Measurements from ENCODE around the gene STAC3.
A peak's percentile ranks its signal among the peaks of the same experiment; 100 is the strongest.
"Not testable (repeated sequence)": the region's sequence is repeated elsewhere in the genome, so short reads cannot be mapped to it uniquely, and the experiment has no call there.

The STAC3 gene

DNA sequence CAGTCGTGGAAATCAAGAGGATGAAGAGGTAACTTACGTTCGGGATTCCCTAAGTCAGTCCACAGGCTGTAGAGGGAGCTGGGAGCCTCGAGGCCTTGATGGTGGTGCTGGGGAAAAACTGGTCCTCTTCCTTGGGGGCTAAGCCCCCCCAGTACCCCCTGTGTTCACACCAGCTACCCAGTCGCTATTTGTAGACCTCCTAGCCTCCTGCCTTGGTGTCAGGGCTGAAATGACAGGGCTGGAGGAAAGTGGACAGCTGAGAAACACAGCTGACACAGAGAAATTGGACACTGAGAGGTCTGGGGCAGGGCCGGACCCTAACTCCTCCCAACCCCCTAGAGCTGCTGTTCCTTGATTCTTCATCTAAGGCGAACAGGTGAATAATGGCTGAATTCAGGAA lies at the start of gene STAC3:
TSS of gene STAC3 (minus strand) at position 232 of the 400 bp plus-strand sequence. CDS start 1,551 bp downstream, outside the sequence.
- DNase-seq = no peak

DNA sequence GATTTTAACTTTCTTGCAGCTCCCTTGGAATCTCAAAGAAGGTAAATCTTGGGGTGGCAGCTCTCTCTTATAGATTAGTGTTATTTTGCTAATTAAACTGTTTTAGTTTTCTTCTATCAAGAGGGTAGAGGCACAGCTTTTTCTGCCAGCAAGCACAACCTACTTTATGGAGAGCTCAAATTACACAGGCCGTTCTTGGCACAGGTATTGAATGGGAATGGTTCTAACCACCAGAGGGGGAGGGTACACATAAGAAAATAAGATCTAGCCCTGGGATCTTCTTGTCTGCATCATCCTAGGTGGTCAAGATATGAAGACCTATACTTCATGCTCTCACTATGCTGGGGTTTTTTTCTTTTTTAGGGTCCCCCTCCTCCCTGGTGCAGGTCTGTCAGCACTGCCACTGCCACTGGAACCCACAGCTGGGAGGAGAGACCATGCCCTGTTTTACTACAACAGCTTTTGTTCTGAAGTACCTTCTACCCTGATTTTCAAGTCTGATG lies 48.6 kb upstream of the STAC3 start:
- peak; percentile 46 for DNase-seq

DNA sequence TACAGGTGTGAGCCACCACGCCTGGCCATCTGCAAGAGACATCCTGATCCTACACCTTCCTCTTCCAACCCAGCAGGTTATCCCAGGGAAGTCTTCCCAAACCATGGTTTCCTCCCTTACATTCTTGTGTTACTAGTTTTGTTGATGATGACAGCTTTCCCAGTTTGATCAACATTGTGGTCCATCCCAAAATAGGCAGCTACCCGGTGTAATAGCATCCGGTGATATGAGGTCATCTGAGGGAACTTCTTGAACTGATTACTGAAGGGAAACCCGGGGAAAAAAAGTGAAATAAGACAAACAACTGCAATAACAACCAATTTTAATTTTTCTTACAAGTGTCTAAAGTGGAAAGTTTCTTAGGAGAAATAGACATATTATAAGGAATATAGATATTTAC lies 45.3 kb upstream of the STAC3 start:
- DNase-seq = no peak

DNA sequence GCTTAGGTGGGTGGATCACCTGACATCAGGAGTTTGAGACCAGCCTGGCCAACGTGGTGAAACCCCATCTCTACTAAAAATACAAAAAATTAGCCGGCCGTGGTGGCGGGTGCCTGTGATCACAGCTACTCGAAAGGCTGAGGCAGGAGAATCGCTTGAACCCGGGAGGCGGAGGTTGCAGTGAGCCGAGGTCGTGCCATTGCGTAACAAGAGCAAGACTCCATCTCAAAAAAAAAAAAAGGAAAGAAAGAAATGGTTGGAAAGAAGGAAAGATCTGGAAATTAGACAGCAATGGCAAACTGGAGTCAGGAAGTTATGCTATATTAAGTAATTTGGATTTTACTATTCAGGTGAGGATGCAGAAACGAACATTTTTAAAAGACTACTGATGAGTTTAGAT lies 31.1 kb upstream of the STAC3 start:
- not testable (repeated sequence) for DNase-seq

DNA sequence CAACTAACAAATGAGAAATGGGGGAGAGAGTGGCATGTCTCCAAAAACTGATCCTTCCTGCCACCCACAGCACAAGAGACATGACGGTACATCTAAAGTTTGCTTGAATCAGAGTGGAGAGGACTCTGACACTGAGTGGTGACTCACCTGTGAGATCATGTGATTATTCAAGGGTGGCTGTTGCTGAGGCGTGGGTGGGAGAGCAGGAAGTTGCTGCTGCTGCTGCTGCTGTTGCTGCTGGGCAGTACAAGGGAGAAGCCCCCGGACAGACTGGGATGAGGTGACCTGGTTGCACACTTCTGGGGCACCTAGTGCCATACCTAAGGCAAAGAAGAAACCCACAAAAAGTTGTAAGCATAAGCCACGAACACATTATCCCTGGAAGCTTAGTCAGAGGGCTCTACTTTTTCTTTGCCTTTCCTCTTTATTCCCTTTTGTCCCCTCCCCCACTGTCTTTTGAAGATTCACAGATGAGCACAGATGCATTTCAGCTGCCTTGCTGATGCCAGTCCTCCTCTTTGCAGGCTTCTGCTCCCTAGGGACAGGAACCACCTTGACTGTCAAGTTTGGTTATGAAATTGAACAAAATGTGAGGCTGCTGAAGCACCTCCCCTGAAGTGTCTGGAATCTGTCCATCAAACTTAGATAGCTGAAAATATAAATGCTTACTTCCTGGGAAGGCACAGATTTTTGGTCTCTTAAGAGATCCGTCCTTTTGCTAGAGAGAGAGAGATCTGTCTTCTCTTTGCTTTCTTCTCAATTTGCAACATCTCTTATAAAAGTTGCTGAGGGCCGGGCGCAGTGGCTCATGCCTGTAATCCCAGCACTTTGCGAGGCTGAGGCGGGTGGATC lies 29.4 kb upstream of the STAC3 start:
- DNase-seq = peak; percentile 52

DNA sequence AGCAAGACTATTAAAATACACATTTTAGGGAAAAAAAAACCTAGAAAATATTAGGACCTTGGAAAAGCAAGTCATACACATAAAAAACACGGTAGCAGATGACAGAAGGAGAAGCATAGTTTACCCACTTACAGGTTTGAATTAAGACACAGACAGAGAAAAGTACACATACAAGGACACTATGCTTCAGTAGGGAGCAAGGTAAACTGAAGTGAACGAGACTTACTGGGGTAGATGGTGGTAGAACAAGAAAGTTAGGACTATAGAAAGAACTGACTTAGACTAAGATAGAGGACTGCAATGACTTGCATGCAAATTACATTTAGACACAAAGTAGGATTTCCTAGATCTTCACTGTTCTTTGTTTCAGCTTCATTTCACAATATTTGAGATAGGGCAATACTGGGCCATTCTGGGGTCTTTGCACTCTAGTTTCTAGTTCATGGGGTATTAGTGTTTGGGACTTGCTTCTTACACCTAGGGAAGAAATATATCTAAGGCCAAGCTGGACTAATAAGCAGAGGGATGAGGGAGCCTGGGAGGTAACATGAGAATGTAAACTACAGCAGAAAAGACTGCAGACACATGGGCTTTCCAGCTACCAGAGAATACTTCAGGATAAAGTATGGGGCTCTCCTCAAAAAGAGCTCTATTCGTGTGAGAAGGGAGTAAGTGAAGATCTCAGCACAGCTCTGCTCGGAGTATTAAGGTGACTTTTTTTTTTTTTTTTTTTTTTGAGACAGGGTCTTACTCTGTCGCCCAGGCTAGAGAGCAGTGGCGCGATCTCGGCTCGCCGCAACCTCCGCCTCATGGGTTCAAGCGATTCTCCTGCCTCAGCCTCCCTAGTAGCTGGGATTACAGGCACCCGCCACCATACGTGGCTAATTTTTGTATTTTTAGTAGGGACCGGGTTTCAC lies 27.7 kb upstream of the STAC3 start:
- no peak for DNase-seq

DNA sequence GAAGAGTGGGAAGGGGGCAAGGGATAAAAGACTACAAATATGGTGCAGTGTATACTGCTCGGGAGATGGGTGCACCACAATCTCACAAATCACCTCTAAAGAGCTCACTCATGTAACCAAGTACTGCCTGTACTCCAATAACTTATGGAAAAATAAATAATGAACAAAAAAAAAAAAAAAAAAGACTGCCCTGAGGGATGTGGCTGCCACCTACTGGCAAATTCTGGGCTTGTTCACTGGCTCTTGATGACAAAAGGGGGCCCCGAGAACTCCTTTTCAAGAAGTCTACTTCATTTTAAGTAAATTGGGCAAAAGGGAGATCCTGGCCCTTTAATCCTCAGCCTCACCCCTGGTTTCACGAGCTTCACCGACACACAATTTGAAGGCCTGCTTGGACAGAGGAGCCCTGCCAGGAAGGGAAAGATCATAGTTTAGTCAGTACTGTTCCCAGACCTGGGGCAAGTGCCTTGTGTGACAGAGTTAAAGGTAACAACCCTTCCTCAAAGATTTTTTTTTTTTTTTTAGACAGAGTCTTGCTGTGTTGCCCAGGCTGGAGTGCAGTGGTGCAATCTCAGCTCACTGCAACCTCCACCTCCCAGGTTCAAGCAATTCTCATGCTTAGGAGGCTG lies 26.1 kb upstream of the STAC3 start:
- DNase-seq = no peak

DNA sequence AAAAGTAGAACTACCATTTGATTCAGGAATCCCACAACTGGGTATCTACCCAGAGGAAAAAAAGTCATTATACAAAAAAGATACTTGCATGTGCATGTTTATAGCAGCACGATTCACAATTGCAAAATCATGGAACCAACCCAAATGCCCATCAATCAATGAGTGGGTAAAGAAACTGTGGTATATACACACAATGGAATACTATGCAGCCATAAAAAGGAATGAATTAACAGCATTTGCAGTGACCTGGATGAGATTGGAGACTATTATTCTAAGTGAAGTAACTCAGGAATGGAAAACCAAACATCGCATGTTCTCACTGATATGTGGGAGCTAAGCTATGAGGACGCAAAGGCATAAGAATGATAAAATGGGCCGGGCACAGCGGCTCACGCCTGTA lies 25.2 kb upstream of the STAC3 start:
- DNase-seq = not testable (repeated sequence)

DNA sequence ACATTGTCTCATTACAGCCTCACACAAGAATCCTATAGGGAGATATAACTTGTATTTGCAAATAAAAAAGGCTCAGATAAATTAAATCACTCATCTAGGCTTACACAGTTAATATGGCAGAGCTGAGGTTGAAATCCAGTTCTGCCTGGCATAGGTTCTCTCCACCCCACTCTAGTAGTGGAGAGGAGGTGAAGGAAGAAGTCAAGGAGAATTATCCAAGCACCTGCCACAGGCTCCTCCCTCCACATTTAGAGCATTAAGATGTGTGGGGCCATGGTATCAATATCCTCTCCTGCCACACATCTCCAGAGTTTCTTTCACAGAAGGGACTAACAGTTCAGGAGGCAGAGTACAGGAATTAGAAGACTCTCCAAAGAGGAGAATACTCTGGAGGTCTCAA lies 22.5 kb upstream of the STAC3 start:
- no peak for DNase-seq

DNA sequence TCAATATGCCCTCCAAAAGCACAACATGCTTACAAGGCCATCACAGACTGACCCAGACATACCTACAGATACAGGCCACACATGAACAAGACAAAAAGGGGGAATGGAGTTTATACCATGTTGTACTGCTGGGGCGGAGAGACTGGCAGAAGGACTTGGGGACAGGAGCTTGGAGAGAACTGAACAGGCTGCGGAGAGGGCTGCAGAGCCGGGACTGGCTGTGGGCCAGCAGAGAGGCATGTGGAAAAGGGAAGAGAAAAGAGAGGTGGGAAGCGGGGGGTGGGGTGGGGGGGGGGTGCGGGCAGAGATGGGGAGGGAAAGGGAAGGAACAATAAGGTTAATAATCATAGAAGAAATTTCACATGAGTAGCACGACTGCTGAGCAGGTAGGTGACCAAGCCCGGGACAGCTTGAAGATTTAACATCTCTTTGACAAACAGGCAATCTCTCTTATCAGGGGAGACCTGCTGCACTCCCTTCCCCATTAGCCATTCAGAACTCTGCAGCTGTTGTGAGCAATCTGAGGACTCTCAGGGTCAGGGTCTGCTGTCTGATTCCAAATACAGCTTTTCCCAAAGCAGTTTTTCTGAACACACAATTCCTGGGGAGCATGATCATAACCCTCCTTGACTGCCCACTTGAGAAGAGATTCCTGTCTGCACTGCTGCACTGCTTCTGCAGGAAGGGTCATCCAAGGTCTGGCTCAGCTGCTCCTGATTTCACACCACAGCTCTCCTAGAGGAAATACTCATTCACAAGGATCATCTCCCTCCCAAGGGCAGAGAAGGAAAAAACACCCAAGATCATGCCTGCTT lies 21.6 kb upstream of the STAC3 start:
- no peak for DNase-seq

DNA sequence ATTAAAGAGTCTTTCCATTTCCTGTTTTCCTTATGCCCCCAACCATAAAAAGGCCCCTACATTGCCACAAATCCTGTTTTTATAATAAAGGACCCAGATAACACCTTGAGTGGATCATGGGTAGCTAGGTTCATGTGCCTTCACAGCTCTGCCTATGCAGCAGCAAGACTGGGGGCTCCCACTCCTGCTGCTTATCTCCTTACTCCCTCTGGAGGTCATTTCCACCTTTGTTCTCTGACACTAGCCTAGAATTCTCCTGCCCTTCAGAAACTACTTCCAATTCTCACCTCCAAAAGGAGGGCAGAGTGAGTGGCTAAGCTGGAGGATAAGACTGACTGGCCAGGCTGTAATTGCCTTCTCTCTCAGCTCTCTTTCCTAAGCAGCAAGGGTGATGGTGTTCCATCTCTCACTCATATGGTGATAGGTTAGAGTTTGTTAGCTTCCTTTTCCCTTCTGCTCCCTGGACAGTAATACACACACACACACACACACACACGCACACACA lies 20.0 kb upstream of the STAC3 start:
- DNase-seq = no peak

DNA sequence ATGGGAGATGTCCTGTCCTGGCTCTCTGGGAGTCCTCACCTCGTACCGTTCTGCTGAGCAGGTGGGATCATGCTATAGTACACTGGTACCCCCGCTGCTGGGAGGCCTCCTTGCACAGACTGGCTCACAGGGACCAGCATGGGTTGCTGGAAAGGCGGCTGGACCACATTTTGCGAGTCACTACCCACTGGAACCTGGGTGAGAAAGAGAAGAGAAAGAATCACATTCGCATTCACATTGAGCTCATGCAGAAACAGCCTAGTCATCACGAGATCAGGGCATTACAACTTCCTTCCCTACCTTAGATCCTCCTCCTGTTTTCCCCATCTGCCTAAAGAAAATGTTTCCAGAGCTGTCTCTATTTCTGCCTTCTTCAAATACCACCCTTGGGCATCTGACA lies 17.3 kb upstream of the STAC3 start:
- DNase-seq = no peak

DNA sequence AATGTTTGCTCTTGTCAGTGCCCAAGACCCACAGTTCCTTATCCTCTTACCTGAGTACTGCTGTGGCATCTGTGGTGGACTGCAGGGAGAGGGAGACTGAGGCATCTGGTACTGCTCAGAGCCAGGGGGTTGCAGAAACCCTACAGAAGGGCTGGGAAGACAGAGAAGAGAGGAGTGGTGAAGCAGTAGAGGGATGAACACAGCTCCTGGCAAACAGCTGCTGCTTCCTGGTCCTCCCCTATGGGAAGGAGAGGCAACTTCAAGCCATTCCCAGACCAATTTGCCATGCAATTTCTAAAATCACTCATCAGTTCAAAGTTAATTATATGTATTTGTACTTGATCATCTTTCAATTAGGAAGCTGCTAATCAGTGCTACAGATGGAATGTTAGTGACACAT lies 15.7 kb upstream of the STAC3 start:
- no peak for DNase-seq

DNA sequence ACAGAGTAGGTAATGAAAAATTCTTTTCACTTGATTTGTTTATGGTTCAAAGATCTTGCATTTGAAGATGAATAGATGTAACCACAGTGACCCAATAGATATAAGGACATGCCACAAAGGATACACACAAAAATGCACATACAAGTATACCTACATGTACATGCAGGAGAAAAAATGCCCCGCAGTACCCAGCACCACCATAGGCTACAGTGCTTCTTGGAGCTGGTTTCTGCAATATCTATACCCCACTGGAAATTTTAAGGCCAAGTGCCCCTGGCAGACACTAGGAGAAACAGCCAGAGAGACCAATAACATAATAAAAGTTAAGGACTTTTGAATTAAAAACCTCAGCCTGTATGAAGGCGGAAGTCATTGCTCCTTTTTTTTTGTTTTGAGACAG lies 12.1 kb upstream of the STAC3 start:
- no peak for DNase-seq

DNA sequence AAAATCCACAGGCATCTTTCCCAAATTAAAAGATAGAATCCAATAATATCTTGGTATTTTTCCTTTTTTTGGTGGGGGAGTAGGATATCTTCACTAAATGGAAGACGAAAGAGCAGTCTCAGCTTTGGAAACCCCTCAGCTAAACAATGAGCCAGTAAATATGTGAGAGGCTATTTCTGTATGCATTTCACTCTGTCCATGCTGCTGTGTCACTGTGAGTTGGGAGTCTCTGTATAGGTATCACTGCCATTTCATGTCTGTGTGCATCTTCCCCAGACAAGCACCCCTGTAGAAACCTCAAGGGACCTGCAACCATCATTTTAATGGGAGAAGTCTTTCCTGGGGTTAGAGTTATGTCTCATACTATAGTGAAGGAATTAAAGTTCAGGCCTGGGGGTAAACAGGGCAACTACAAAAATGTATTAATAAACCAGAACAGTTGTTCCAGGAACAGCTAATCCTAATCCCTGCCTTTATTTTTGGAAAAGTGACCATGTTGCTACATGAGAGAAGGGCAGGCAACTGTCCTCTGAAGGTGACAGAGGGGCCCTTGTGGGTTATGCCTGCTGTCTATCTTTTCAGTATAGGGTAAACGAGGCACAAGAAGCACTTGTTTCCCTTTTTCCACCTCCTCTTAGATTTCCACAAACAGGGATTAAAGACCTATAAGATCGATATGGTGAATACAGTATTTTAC lies 11.3 kb upstream of the STAC3 start:
- DNase-seq = no peak

DNA sequence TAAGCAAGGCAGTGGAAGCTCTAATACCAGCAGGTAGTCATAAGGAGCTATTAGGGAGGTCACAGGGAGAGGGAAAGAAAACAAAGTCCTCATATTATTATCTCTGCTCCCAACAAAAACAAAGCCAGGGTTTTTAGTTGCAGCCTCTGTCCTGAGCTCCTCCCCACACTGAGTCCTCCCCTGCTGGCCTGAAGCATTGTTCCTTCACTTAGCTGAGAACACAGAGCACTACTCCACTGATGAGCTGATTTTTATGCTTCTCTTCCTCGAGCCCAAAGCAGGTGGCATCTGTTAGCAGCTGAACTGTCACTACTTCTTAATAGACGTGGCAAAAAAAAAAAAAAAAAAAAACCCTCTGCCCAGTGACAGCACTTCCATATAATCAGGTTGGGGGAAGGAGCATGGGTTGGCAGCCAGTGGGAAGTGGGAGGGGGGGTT lies 10.5 kb upstream of the STAC3 start:
- DNase-seq = peak; percentile 75

DNA sequence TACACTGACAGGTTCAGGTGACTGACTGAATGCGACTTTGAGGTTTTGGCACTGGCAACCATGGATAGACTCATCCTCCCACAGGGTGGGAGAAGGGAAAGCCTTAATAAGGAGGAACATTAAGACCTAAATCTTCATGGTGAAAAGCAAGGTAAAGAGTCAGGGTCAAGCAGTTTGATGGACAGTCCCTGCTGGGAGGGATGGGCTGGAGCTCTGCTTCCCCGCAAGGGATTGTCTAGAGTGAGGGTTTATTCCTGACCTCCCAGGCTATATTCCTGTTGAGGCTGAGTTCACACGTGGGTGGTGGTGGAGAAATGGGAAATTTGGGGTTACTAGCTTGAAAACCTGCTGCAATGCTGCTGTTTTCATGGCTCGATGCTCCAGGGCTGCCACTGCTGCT lies 9.4 kb upstream of the STAC3 start:
- no peak for DNase-seq

DNA sequence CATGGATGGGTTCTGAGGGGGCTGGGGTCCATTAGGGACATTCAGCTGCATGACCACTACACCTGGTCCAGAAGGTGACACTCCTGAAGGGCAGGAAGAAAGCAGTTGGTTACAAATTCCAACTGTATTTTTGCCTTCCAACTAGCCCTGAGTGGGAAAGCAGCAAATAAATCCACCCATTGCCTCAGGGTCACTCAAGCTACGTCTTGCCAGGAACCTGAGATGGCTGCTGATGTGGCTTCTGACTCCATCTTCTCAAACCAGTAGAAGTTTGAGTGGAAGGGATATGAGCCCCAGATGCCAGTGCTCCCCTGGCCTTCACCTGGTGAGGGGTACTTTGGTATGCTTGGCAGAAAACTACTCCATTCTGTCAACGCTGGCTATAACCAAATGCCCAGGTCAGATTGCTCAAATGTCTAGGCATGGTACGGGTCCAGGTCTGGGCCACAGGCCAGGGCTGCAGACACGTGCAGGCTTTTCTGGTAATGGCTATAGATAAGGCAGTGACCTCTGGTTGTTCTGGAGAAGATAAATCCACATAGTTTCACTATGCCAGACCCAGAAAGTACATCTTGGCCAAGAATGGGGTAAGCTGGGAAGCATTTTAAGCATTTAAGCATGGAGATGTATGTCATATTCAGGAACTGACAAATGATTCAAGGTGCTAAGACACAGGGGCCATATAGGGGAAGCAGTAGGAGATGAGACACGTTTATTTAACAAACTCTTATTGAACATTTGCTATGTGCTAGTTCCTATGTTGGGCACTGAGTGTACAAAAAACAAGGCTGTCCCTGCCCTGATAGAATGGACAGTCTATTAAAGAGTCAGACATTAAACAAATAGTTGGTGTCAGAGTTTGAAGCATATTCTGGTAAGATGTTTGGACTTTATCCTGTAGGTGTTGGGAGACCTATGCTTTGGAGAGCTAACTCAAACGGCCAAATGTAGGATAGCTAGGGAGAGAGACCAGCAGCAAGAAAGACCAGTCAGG lies 8.3 kb upstream of the STAC3 start:
- DNase-seq = no peak

DNA sequence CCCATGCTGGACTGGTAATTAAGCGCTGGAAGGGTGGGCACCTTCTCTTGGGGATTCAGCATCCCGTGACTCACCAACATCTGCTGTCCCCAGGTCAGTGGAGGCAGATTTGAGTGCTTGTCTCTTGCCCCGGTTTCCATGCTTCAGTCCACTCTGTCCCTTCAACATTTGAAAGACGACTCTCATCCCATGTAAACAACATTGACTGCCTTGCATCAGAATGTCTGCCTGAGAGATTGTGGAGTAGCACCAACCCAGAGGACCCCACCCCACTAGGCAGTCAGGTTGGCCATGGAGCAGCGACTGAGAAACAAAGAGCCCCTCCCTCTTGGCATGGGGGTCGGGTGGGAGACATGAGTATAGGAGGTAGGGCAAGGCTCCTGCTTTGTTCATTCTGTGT lies 4.9 kb upstream of the STAC3 start:
- no peak for DNase-seq

Measured in NCI-H2171 (cell line).